ENCODE results near the gene USHBP1.

DNA sequence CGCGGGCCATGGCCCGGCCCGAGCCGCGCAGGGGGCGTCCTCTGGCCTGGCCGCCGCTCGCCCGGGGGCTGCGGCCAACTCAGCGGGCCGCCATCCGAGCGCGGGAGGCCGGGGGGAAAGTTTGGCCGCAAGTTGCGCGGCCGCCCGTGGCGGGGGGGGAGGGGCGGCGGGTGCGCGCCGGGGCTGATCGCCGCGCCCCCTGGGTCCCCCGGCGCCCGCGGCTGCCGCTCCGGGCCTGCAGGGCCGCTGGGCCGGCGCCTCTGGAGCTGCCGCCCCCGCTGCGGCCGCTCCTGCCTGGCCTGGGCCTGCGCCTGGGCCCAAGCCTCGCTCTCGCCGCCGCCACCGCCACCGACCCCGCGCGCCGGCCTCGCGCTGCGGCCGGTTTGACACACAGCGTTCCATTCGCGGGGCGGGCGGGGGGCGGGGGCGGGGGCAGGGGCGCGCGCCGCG, 19.0 kb downstream of the USHBP1 start, which contains the start of gene NR2F6:
- TF ChIP-seq TP53 (CRISPR knock-in tag; IDR thresholded peaks at IDR 0.05): 0 out of 2 replicates have a peak, but pooled peaks have one; percentile 1
- TF ChIP-seq SP1 (CRISPR knock-in tag; conservative IDR thresholded peaks at IDR 0.05): 0 out of 2 replicates have a peak, but pooled peaks have one; percentile 9
- TF ChIP-seq, protein P1, sequence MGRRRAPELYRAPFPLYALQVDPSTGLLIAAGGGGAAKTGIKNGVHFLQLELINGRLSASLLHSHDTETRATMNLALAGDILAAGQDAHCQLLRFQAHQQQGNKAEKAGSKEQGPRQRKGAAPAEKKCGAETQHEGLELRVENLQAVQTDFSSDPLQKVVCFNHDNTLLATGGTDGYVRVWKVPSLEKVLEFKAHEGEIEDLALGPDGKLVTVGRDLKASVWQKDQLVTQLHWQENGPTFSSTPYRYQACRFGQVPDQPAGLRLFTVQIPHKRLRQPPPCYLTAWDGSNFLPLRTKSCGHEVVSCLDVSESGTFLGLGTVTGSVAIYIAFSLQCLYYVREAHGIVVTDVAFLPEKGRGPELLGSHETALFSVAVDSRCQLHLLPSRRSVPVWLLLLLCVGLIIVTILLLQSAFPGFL (CRISPR knock-in tag; IDR thresholded peaks at IDR 0.05; ENCODE audit: borderline replicate concordance): no peak
- TF ChIP-seq, protein P2, sequence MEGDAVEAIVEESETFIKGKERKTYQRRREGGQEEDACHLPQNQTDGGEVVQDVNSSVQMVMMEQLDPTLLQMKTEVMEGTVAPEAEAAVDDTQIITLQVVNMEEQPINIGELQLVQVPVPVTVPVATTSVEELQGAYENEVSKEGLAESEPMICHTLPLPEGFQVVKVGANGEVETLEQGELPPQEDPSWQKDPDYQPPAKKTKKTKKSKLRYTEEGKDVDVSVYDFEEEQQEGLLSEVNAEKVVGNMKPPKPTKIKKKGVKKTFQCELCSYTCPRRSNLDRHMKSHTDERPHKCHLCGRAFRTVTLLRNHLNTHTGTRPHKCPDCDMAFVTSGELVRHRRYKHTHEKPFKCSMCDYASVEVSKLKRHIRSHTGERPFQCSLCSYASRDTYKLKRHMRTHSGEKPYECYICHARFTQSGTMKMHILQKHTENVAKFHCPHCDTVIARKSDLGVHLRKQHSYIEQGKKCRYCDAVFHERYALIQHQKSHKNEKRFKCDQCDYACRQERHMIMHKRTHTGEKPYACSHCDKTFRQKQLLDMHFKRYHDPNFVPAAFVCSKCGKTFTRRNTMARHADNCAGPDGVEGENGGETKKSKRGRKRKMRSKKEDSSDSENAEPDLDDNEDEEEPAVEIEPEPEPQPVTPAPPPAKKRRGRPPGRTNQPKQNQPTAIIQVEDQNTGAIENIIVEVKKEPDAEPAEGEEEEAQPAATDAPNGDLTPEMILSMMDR (IDR thresholded peaks at IDR 0.05): no peak
- no peak for TF ChIP-seq SMAD4 (CRISPR knock-in tag; IDR thresholded peaks at IDR 0.05)
- TF ChIP-seq NR3C1 (CRISPR knock-in tag; conservative IDR thresholded peaks at IDR 0.05; ENCODE audit: low read depth): no peak
- TF ChIP-seq, protein P3, sequence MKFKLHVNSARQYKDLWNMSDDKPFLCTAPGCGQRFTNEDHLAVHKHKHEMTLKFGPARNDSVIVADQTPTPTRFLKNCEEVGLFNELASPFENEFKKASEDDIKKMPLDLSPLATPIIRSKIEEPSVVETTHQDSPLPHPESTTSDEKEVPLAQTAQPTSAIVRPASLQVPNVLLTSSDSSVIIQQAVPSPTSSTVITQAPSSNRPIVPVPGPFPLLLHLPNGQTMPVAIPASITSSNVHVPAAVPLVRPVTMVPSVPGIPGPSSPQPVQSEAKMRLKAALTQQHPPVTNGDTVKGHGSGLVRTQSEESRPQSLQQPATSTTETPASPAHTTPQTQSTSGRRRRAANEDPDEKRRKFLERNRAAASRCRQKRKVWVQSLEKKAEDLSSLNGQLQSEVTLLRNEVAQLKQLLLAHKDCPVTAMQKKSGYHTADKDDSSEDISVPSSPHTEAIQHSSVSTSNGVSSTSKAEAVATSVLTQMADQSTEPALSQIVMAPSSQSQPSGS (CRISPR knock-in tag; IDR thresholded peaks at IDR 0.05; ENCODE audit: borderline replicate concordance, low read depth): no peak
- no peak for TF ChIP-seq MXD4 (CRISPR knock-in tag; IDR thresholded peaks at IDR 0.05; ENCODE audit: borderline replicate concordance)
- TF ChIP-seq, protein P4, sequence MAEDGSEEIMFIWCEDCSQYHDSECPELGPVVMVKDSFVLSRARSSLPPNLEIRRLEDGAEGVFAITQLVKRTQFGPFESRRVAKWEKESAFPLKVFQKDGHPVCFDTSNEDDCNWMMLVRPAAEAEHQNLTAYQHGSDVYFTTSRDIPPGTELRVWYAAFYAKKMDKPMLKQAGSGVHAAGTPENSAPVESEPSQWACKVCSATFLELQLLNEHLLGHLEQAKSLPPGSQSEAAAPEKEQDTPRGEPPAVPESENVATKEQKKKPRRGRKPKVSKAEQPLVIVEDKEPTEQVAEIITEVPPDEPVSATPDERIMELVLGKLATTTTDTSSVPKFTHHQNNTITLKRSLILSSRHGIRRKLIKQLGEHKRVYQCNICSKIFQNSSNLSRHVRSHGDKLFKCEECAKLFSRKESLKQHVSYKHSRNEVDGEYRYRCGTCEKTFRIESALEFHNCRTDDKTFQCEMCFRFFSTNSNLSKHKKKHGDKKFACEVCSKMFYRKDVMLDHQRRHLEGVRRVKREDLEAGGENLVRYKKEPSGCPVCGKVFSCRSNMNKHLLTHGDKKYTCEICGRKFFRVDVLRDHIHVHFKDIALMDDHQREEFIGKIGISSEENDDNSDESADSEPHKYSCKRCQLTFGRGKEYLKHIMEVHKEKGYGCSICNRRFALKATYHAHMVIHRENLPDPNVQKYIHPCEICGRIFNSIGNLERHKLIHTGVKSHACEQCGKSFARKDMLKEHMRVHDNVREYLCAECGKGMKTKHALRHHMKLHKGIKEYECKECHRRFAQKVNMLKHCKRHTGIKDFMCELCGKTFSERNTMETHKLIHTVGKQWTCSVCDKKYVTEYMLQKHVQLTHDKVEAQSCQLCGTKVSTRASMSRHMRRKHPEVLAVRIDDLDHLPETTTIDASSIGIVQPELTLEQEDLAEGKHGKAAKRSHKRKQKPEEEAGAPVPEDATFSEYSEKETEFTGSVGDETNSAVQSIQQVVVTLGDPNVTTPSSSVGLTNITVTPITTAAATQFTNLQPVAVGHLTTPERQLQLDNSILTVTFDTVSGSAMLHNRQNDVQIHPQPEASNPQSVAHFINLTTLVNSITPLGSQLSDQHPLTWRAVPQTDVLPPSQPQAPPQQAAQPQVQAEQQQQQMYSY (CRISPR knock-in tag; IDR thresholded peaks at IDR 0.05): no peak
- no peak for TF ChIP-seq IRF2 (CRISPR knock-in tag; IDR thresholded peaks at IDR 0.05; ENCODE audit: borderline replicate concordance, low read depth)

All from WTC11 (cell line).